NAMALWA (cell line): ENCODE measurements around the gene YAF2.

Experiments
- DNase-seq: peaks from one replicate; pipeline ENCODE4 v3.0.0-alpha.2; 2015; ENCODE audit warnings: low spot score

The YAF2 gene

GRCh38 chr12:42143452-42144157, 94.4 kb downstream of the YAF2 start:
- peak; percentile 49 for DNase-seq

- peak; percentile 7 for DNase-seq
These were observed 96.0 kb downstream of the YAF2 start for GRCh38 chr12:42141981-42142606.

- no peak for DNase-seq
These were observed 97.1 kb downstream of the YAF2 start for GRCh38 chr12:42140901-42141300.

- DNase-seq = no peak
These were observed 102.7 kb downstream of the YAF2 start for GRCh38 chr12:42135259-42135814.

GRCh38 chr12:42130672-42131402, 107.2 kb downstream of the YAF2 start:
- no peak for DNase-seq

GRCh38 chr12:42129595-42130204, 108.3 kb downstream of the YAF2 start:
- DNase-seq = peak; percentile 54

- DNase-seq = no peak
These were observed 109.2 kb downstream of the YAF2 start for GRCh38 chr12:42128888-42129287.

GRCh38 chr12:42128327-42128726, 109.7 kb downstream of the YAF2 start:
- no peak for DNase-seq

GRCh38 chr12:42126963-42127362, 111.1 kb downstream of the YAF2 start:
- DNase-seq = no peak

GRCh38 chr12:42125388-42125767, 112.7 kb downstream of the YAF2 start:
- DNase-seq = peak; percentile 15

GRCh38 chr12:42124764-42125387, 113.2 kb downstream of the YAF2 start:
- no peak for DNase-seq

GRCh38 chr12:42119085-42119633, 118.9 kb downstream of the YAF2 start:
- no peak for DNase-seq

- no peak for DNase-seq
These were observed 119.7 kb downstream of the YAF2 start for GRCh38 chr12:42118136-42118879.

- DNase-seq = no peak
These were observed 129.0 kb downstream of the YAF2 start for GRCh38 chr12:42109031-42109430.
